HG03521 (cell line): ENCODE measurements around the gene CC2D2A.

ENCODE experiments used
- ATAC-seq: cut with Tn5 transposase; IDR thresholded peaks from one replicate; pipeline ENCODE4 v1.9.1; 2021; ENCODE audit warnings: mild to moderate bottlenecking, moderate library complexity; ENCODE audit not compliant: unreplicated experiment

Gene CC2D2A

GRCh38 chr4:15636818-15637217 is 167.1 kb downstream of the CC2D2A start:
- no peak for ATAC-seq

- ATAC-seq, result no peak
These were observed 168.7 kb downstream of the CC2D2A start for GRCh38 chr4:15638418-15638817.

GRCh38 chr4:15648600-15648999 is 178.9 kb downstream of the CC2D2A start:
- peak; percentile 32 for ATAC-seq

- ATAC-seq, result no peak
These were observed 180.3 kb downstream of the CC2D2A start for GRCh38 chr4:15649914-15650545.
